HepG2 (cell line): ENCODE data around the gene KLF6. TPM values are rescaled to one million over a fixed set of nuclear protein-coding genes. Genes with fewer than 3 reads are reported as not detected.

Source experiments
- ATAC-seq: fragments of 200-7000 bp; cut with Tn5 transposase; 3 replicates; pipeline ENCODE4 v1.9.1; 2020; ENCODE audit warnings: mild to moderate bottlenecking, moderate library complexity
- BruUV-seq: library from RNA; stranded (reverse); fragments of 400-500 nt; replicated peaks from 2 replicates; lab custom pipeline; 2021; lab: Mats Ljungman, UMichigan
- CTCF ChIA-PET: fragments of 300-600 bp; formaldehyde crosslinking; extraction: SDS; loops from one replicate; lab custom pipeline; 2021; ENCODE audit warnings: low total read pairs, inconsistent platforms, low intra/inter-chr PET ratio; lab: Yijun Ruan, JAX
- POLR2A ChIA-PET: fragments of 350-600 bp; sonication (Branson Sonifier 250); formaldehyde crosslinking; loops from one replicate; lab custom pipeline; 2020; ENCODE audit warnings: antibody characterized with exemption, inconsistent platforms; lab: Yijun Ruan, JAX
- DNase-seq: peaks from one replicate; pipeline ENCODE4 v3.0.0-alpha.2; 2015; ENCODE audit warnings: low spot score
- FAIRE-seq: peaks from 3 replicates; lab custom pipeline; 2011; peaks lifted over from hg19 to GRCh38; lab: Jason Lieb, UNC
- H2AFZ ChIP-seq: one replicate; pipeline ENCODE4 v1.6.1; 2011; ENCODE audit warnings: low read length, inconsistent platforms
- H3K27ac ChIP-seq: fragments of 300-600 bp; 3 replicates; pipeline ENCODE4 v1.8.0; 2011; ENCODE audit warnings: mixed run types, mild to moderate bottlenecking, mixed read lengths, low read length, inconsistent platforms; ENCODE audit not compliant: insufficient read depth; ENCODE audit errors: extremely low read length
- H3K27me3 ChIP-seq, 2 experiments: fragments of 200-600 bp in 1 of 2; 2 replicates in 1 of 2; 3 replicates in 1 of 2; pipeline versions ENCODE4 v1.6.0 to v1.8.0; 2011; ENCODE audit warnings: low read length in 2 of 2, mild to moderate bottlenecking in 2 of 2, moderate library complexity in 2 of 2, inconsistent platforms in 1 of 2; ENCODE audit not compliant: insufficient read depth in 2 of 2, control insufficient read depth in 1 of 2
- H3K36me3 ChIP-seq, 2 experiments: fragments of 200-600 bp in 1 of 2; replicated peaks in 1 of 2; 2 replicates in 1 of 2; 3 replicates in 1 of 2; pipeline versions ENCODE4 v1.5.1 to v1.8.0; 2011; ENCODE audit warnings: low read length in 2 of 2, inconsistent platforms in 1 of 2; ENCODE audit not compliant: insufficient read depth in 2 of 2, control insufficient read depth in 1 of 2
- H3K4me1 ChIP-seq: 2 replicates; pipeline ENCODE4 v1.5.1; 2012; ENCODE audit warnings: low read length, inconsistent platforms; ENCODE audit not compliant: insufficient read depth
- H3K4me2 ChIP-seq: 2 replicates; pipeline ENCODE4 v1.6.0; 2011; ENCODE audit warnings: low read depth, low read length, inconsistent platforms
- H3K4me3 ChIP-seq, 3 experiments: fragments of 200-600 bp in 1 of 3; sonication (generic), shearing (Covaris generic) in 1 of 3; replicated peaks in 1 of 3; 2 replicates each; pipeline ENCODE4 v1.5.1; 2011 to 2016; ENCODE audit warnings: low read length in 3 of 3, inconsistent platforms in 2 of 3, low read depth in 2 of 3, mild to moderate bottlenecking in 2 of 3, control low read depth in 1 of 3, mixed read lengths in 1 of 3; ENCODE audit not compliant: insufficient read depth in 1 of 3
- H3K79me2 ChIP-seq: one replicate; pipeline ENCODE4 v1.6.1; 2011; ENCODE audit warnings: low read length, inconsistent platforms; ENCODE audit not compliant: insufficient read depth
- H3K9ac ChIP-seq: 2 replicates; pipeline ENCODE4 v1.6.0; 2011; ENCODE audit warnings: mild to moderate bottlenecking, low read depth, low read length, inconsistent platforms; ENCODE audit not compliant: insufficient read depth
- H3K9me3 ChIP-seq: 2 replicates; pipeline ENCODE4 v1.5.1; 2012; ENCODE audit warnings: mild to moderate bottlenecking, low read length
- H4K20me1 ChIP-seq: 2 replicates; pipeline ENCODE4 v1.6.0; 2011; ENCODE audit warnings: inconsistent platforms, mild to moderate bottlenecking, low read length, moderate library complexity; ENCODE audit not compliant: insufficient read depth
- ZBTB40 ChIP-seq, 2 experiments: fragments of 450-650 bp in 1 of 2; sonication (generic) in 1 of 2; formaldehyde crosslinking in 1 of 2; IDR thresholded peaks; 2 replicates each; pipeline versions ENCODE4 v1.6.1 to v1.8.0; 2016 to 2022; ENCODE audit warnings: antibody characterized with exemption in 1 of 2, mild to moderate bottlenecking in 1 of 2, missing genetic modification reagents in 1 of 2
- ZNF121 ChIP-seq: sonication (generic); formaldehyde crosslinking; IDR thresholded peaks from 2 replicates; pipeline ENCODE4 v1.5.0; 2020; ENCODE audit warnings: mild to moderate bottlenecking, missing genetic modification reagents
- ZNF496 ChIP-seq: sonication (generic); formaldehyde crosslinking; IDR thresholded peaks from 2 replicates; pipeline ENCODE4 v1.8.1; 2023; ENCODE audit warnings: mild to moderate bottlenecking, moderate library complexity, missing genetic modification reagents; ENCODE audit not compliant: insufficient replicate concordance
- WGBS: methylation state at CpG from one replicate; pipeline ENCODE4 v1.1.6; 2017; ENCODE audit warnings: low lambda C conversion rate; 5-methylcytosine and 5-hydroxymethylcytosine counted together
- in situ Hi-C: cut with HindIII; loops from 2 replicates; pipeline ENCODE4 v1.10.0; 2017; ENCODE audit warnings: low pct_unique_long_range_greater_than_20kb; ENCODE audit not compliant: extremely low pct_ligation_motif_present
- intact Hi-C: fragments of 100-400 bp; cut with micrococcal nuclease; formaldehyde crosslinking; loops from one replicate; pipeline ENCODE4 v1.10.0; 2022; ENCODE audit not compliant: unreplicated experiment
- polyA plus RNA-seq, 8 experiments: library from polyadenylated mRNA; depleted of rRNA in 3 of 8; stranded (reverse) in 7 of 8; unstranded in 1 of 8; fragments of >200 nt; fragmentation: Illumina TruSeq in 4 of 8; extraction: Trizol in 4 of 8; gene quantifications; 2 replicates each; pipeline versions ENCODE4 v1.2.1 to v1.2.3, GENCODE V29; 2011 to 2016; ENCODE audit warnings: low read depth in 4 of 8, missing spikeins in 1 of 8, mixed read lengths in 1 of 8; ENCODE audit not compliant: insufficient read depth in 1 of 8
- total RNA-seq, 5 experiments: library from RNA; depleted of rRNA; stranded (reverse); fragments of >200 nt; fragmentation: Illumina TruSeq; extraction: Trizol; gene quantifications; 2 replicates each; pipeline ENCODE4 v1.2.3, GENCODE V29; 2016; ENCODE audit warnings: low read depth in 1 of 5

The KLF6 gene
- total and polyA plus RNA-seq, 2 of the 13 experiments (the other 11 are each of a cell fraction or from before 2014, with no cell fraction given) = 27.0 to 71.9 TPM

DNA sequence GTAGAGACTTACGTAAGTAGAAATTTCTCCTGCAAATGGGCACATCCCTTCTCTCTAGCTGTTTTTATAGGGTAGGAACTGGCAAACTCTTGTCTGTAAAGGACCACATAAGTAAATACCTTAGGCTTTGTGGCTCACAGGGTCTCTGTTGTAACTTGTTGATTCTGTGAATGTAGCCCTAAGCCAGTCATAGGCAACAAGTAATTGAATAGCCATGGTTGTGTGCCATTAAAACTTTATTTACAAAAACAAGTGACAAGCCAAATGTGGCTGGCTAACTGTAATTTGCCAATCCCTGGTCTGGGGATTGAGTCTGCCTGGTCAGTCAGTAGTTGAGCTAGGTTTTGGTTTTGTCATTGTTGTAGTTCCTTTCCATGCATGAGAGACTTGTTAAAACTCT lies 5.3 kb upstream of the KLF6 start:
- H3K4me2 ChIP-seq = no peak overlapping the region
- intact Hi-C loops (no loop called here), in situ Hi-C loops (no loop called here)
- H3K27ac ChIP-seq = no peak overlapping the region
- peaks cover 9% of the 10 kb centered on the region for H3K9me3 ChIP-seq
- POLR2A ChIA-PET = no interaction called here
- WGBS = 87% methylated on average over 1 of the region's 1 CpG
- peaks cover 3 to 5% of the 10 kb centered on the region in 2 experiments; a peak in 2 of 5 replicates for H3K27me3 ChIP-seq
- DNase-seq (no peak), ATAC-seq (no peak), FAIRE-seq (no peak)
- BruUV-seq = no TSS peak
- H4K20me1 ChIP-seq = no peaks in the 10 kb centered on the region
- H2AFZ ChIP-seq = no peak overlapping the region
- CTCF ChIA-PET = no interaction called here
- peaks cover 28% of the 10 kb centered on the region for H3K4me1 ChIP-seq
- no peak overlapping the region for H3K4me3 ChIP-seq
- TF ChIP-seq ZNF496 (no peak), ZNF121 (CRISPR knock-in tag) (no peak), ZBTB40 (IDR thresholded peaks at IDR 0.05) (peak; percentile 26; the same call in 1 of the 2 replicates), ZBTB40 (CRISPR knock-in tag; IDR thresholded peaks at IDR 0.05) (peak; percentile 87)
- H3K36me3 ChIP-seq = no peaks in the 10 kb centered on the region
- H3K9ac ChIP-seq = no peak overlapping the region
- H3K79me2 ChIP-seq = no peaks in the 10 kb centered on the region
